Kidney (tissue), 14 donors: ENCODE data around the gene OSBPL10. TPM values are rescaled to one million over a fixed set of nuclear protein-coding genes. Genes with fewer than 3 reads are reported as not detected.

ENCODE experiments used
- DNase-seq, 5 donors: peaks; one replicate each; pipeline ENCODE4 v3.0.0-alpha.2; 2013 to 2020
- FAIRE-seq: peaks from 2 replicates; lab custom pipeline; 2012; peaks lifted over from hg19 to GRCh38; lab: Jason Lieb, UNC
- H3K27ac ChIP-seq, 2 donors: one replicate each; pipeline ENCODE4 v1.7.0; 2013; ENCODE audit warnings: low read depth in 2 of 2, low read length in 2 of 2, inconsistent platforms in 1 of 2
- H3K27me3 ChIP-seq: one replicate; pipeline ENCODE4 v1.7.1; 2013; ENCODE audit warnings: low read length, inconsistent platforms; ENCODE audit not compliant: control insufficient read depth, insufficient read depth
- H3K36me3 ChIP-seq, 3 donors: one replicate each; pipeline versions ENCODE4 v1.7.0 to v1.7.1; 2013; ENCODE audit warnings: low read length in 3 of 3, control low read depth in 1 of 3, inconsistent platforms in 1 of 3; ENCODE audit not compliant: insufficient read depth in 3 of 3, control insufficient read depth in 2 of 3
- H3K4me1 ChIP-seq, 3 donors: one replicate each; pipeline versions ENCODE4 v1.7.0 to v1.7.1; 2013; ENCODE audit warnings: low read length in 3 of 3, inconsistent platforms in 1 of 3, low read depth in 1 of 3; ENCODE audit not compliant: control insufficient read depth in 2 of 3, insufficient read depth in 2 of 3
- H3K4me3 ChIP-seq, 3 donors: one replicate each; pipeline versions ENCODE4 v1.7.0 to v1.8.1; 2013; ENCODE audit warnings: low read length in 3 of 3, control low read depth in 1 of 3, inconsistent platforms in 1 of 3
- H3K9ac ChIP-seq, 3 donors: one replicate each; pipeline versions ENCODE4 v1.7.0 to v1.7.1; 2013; ENCODE audit warnings: low read length in 3 of 3, control low read depth in 1 of 3, inconsistent platforms in 1 of 3
- H3K9me3 ChIP-seq, 3 donors: one replicate each; pipeline versions ENCODE4 v1.7.0 to v1.7.1; 2013; ENCODE audit warnings: low read length in 3 of 3, control low read depth in 1 of 3, inconsistent platforms in 1 of 3; ENCODE audit not compliant: control insufficient read depth in 2 of 3, insufficient read depth in 1 of 3
- intact Hi-C: fragments of 100-400 bp; cut with DNase I; formaldehyde crosslinking; loops from one replicate; pipeline ENCODE4 v1.11.1; 2022
- polyA plus RNA-seq: library from polyadenylated mRNA; stranded (reverse); fragments of 350-450 nt; fragmentation: Illumina TruSeq; extraction: RNeasy Lipid Tissue Mini Kit (QIAGEN cat#74804); gene quantifications from one replicate; pipeline ENCODE4 v1.2.3, GENCODE V29; 2014; ENCODE audit warnings: low read depth, low replicate concordance; ENCODE audit not compliant: insufficient read depth
- total RNA-seq: library from RNA; stranded (reverse); fragmentation: NEBNext Ultra II Directional; extraction: Animal tissue kit (Norgen Biotek cat#: 25700); gene quantifications from one replicate; pipeline ENCODE4 v1.2.1, GENCODE V29; 2021
- TF ChIP-seq, protein P1 (sequence below): IDR thresholded peaks from 3 replicates; pipeline ENCODE4 v1.5.1; 2012; ENCODE audit warnings: mild to moderate bottlenecking, moderate library complexity, borderline replicate concordance; ENCODE audit not compliant: insufficient read depth; ENCODE audit errors: extremely low read depth
- donor health status: control.
- donor health status: control.
- donor health status: control.
- donor health status: control.
- donor health status: control.
- donor health status: DM: yes; HTN: yes; CAD: no.
- donor health status: Normal renal cell carcinoma (clear cell type).

Gene OSBPL10
- total and polyA plus RNA-seq, 2 donors from 2014 or later, result 11.8 to 89.3 TPM

DNA sequence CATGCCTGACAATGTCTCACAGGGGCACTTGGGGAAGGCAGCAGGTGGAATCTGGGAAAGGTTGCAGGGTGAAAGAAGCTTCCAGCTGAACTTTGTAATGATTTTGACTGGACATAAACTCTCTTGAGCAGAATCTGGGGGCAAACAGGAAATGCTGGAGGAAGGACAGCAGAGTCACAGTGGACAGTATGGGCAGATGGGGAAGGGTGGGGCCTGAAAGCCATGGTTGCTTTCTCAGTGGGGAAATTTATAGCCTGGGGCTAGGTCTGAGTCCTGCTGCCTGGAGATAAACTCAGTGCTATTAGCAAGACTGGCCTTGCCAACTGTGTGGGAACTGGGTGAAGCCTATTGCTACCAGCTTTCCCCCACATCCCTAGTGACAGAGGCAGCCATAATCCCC is 203.2 kb downstream of the OSBPL10 start:
- FAIRE-seq, result no peak

DNA sequence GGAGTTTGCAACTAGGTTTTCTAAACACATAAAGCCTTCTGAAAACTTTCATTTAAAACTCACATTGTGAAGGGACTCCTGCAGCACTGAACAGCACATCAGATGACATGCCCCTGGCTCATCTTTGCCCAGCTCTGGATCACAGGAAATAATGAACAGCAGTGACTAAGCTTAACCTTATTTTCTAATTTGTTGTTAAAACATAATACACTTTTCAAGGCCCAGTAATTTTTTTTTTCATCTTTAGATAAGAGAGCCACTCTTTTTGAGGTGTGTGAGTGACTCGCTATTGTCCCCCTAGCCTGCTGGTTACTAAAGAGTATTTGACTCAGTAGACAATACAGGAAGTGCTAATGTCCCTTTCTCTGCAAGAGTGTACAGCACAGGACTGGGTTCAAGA is 204.0 kb downstream of the OSBPL10 start:
- Histone ChIP-seq H3K36me3 (no peaks in the 10 kb centered on the region), H3K9ac (no peak overlapping the region), H3K9me3 (peaks cover 0 to 11% (median 0%) of the 10 kb centered on the region in 3 donors), H3K4me3 (no peak overlapping the region), H3K27me3 (no peaks in the 10 kb centered on the region), H3K27ac (no peak overlapping the region), H3K4me1 (no peaks in the 10 kb centered on the region)
- FAIRE-seq (no peak), DNase-seq (no peak)
- TF ChIP-seq, protein P1, sequence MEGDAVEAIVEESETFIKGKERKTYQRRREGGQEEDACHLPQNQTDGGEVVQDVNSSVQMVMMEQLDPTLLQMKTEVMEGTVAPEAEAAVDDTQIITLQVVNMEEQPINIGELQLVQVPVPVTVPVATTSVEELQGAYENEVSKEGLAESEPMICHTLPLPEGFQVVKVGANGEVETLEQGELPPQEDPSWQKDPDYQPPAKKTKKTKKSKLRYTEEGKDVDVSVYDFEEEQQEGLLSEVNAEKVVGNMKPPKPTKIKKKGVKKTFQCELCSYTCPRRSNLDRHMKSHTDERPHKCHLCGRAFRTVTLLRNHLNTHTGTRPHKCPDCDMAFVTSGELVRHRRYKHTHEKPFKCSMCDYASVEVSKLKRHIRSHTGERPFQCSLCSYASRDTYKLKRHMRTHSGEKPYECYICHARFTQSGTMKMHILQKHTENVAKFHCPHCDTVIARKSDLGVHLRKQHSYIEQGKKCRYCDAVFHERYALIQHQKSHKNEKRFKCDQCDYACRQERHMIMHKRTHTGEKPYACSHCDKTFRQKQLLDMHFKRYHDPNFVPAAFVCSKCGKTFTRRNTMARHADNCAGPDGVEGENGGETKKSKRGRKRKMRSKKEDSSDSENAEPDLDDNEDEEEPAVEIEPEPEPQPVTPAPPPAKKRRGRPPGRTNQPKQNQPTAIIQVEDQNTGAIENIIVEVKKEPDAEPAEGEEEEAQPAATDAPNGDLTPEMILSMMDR, result no peak
- intact Hi-C loops, result no loop called here

More for the DNA sequence above, 203.2 kb downstream of the OSBPL10 start:
- Histone ChIP-seq H3K4me3 (no peak overlapping the region), H3K27me3 (no peaks in the 10 kb centered on the region), H3K36me3 (no peaks in the 10 kb centered on the region), H3K4me1 (no peaks in the 10 kb centered on the region), H3K9me3 (peaks cover 0 to 11% (median 0%) of the 10 kb centered on the region in 3 donors), H3K27ac (no peak overlapping the region), H3K9ac (no peak overlapping the region)
- no peak for DNase-seq
- intact Hi-C loops, result no loop called here
- TF ChIP-seq, protein P1, result no peak

DNA sequence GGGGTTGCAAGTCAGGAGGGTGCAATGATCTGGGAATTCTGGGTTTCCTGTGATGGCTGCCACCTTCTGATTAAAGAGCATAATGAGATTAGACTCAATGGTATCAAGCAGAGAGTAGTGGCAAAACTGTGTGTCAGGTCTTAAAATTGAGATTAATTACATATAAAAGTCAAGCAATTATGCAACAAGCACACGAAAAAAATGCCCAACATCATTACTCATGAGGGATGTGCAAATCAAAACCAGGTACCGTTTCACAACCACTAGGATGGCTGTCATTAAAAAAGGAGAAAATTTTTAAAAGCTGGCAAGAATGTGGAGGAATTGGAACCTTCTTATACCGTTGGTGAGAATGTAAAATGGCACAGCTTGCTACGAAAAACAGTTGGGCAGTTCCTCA is 205.0 kb downstream of the OSBPL10 start:
- Histone ChIP-seq H3K36me3 (no peaks in the 10 kb centered on the region), H3K4me3 (no peak overlapping the region), H3K9me3 (peaks cover 0 to 11% (median 0%) of the 10 kb centered on the region in 3 donors), H3K27me3 (no peaks in the 10 kb centered on the region), H3K9ac (no peak overlapping the region), H3K27ac (no peak overlapping the region), H3K4me1 (no peaks in the 10 kb centered on the region)
- FAIRE-seq (no peak), DNase-seq (no peak)
- TF ChIP-seq, protein P1, result no peak
- intact Hi-C loops, result no loop called here

DNA sequence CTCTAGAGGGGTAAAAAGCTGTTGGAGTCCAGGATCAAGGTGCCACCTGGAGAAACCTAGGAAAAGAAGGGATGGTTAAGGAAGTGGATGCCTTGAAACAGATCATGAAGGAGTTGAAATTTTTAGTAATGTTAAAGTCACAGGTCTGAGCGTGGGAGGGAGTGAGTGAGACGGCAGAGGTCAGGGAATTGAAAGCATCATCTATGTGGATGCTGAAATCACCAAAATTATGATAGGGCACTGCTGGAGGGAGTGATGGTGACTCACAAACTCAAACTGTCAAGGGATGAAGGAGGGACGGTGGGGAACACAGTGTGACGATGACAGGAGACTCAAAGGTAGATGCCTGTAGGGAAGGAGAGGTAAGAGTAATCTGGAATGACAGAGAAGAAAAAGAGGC is 205.7 kb downstream of the OSBPL10 start:
- peaks cover 0 to 11% (median 0%) of the 10 kb centered on the region in 3 donors for H3K9me3 ChIP-seq
- no peak overlapping the region for H3K9ac ChIP-seq
- H3K36me3 ChIP-seq, result no peaks in the 10 kb centered on the region
- H3K4me3 ChIP-seq, result no peak overlapping the region
- H3K27ac ChIP-seq, result no peak overlapping the region
- FAIRE-seq (no peak), DNase-seq (no peak)
- TF ChIP-seq, protein P1, result no peak
- no peaks in the 10 kb centered on the region for H3K4me1 ChIP-seq
- no peaks in the 10 kb centered on the region for H3K27me3 ChIP-seq
- intact Hi-C loops, result no loop called here
